Lung (tissue), 12 donors: ENCODE measurements around the gene SLC9A2. TPM values are rescaled to one million over a fixed set of nuclear protein-coding genes. Genes with fewer than 3 reads are reported as not detected.

Source experiments
- ATAC-seq: fragments of 200-7000 bp; cut with Tn5 transposase; one replicate; pipeline ENCODE4 v1.9.1; 2020; ENCODE audit warnings: moderate number of reproducible peaks; ENCODE audit not compliant: insufficient read depth, low FRiP score
- DNase-seq, 3 donors: peaks; one replicate each; pipeline ENCODE4 v3.0.0-alpha.2; 2013 to 2017
- H3K27ac ChIP-seq, 2 donors: one replicate each; pipeline ENCODE4 v1.5.1; 2013; ENCODE audit warnings: mild to moderate bottlenecking in 2 of 2, moderate library complexity in 2 of 2, control low read depth in 1 of 2, inconsistent platforms in 1 of 2, low read depth in 1 of 2, low read length in 1 of 2
- H3K27me3 ChIP-seq, 3 donors: one replicate each; pipeline ENCODE4 v1.5.1; 2013; ENCODE audit warnings: low read length in 2 of 3; ENCODE audit not compliant: control insufficient read depth in 3 of 3, insufficient read depth in 3 of 3
- H3K36me3 ChIP-seq, 4 donors: one replicate each; pipeline ENCODE4 v1.5.1; 2013; ENCODE audit warnings: low read length in 4 of 4, mild to moderate bottlenecking in 1 of 4, moderate library complexity in 1 of 4; ENCODE audit not compliant: control insufficient read depth in 4 of 4, insufficient read depth in 4 of 4
- H3K4me1 ChIP-seq, 5 donors: one replicate each; pipeline ENCODE4 v1.5.1; 2013; ENCODE audit warnings: low read length in 5 of 5, mild to moderate bottlenecking in 2 of 5, moderate library complexity in 1 of 5; ENCODE audit not compliant: control insufficient read depth in 5 of 5, insufficient read depth in 5 of 5
- H3K4me3 ChIP-seq: one replicate; pipeline ENCODE4 v1.5.1; 2013; ENCODE audit warnings: mild to moderate bottlenecking, control low read depth, moderate library complexity
- H3K9ac ChIP-seq, 2 donors: one replicate each; pipeline ENCODE4 v1.5.1; 2013; ENCODE audit warnings: low read length in 2 of 2, control low read depth in 1 of 2; ENCODE audit not compliant: insufficient read depth in 1 of 2
- H3K9me3 ChIP-seq, 4 donors: one replicate each; pipeline ENCODE4 v1.5.1; 2013; ENCODE audit warnings: low read length in 3 of 4, mild to moderate bottlenecking in 1 of 4, moderate library complexity in 1 of 4; ENCODE audit not compliant: control insufficient read depth in 4 of 4, insufficient read depth in 3 of 4
- WGBS, 2 donors: extraction: QIAGEN DNeasy Blood & Tissue Kit; methylation state at CpG; one replicate each; pipeline ENCODE4 v1.1.7; 2013; 5-methylcytosine and 5-hydroxymethylcytosine counted together
- polyA plus RNA-seq, 2 donors: library from polyadenylated mRNA; stranded (reverse); fragments of 200-250 nt; gene quantifications; one replicate each; pipeline ENCODE4 v1.2.1, GENCODE V29; 2013
- total RNA-seq, 2 donors: library from RNA; depleted of rRNA in 1 of 2; stranded (reverse); fragments of >200 nt in 1 of 2; gene quantifications; one replicate each; pipeline ENCODE4 v1.2.1, GENCODE V29; 2014 to 2021
- TF ChIP-seq, protein P1 (sequence below): IDR thresholded peaks from 2 replicates; pipeline ENCODE4 v1.5.1; 2012; ENCODE audit warnings: mild to moderate bottlenecking; ENCODE audit errors: control extremely low read depth, extremely low read depth
- donor health status: control.
- donor health status: control.
- donor health status: Bipolar disorder and iron deficiency.
- donor health status: healthy.
- donor health status: DM: yes; HTN: yes; CAD: no.

Gene SLC9A2
- total and polyA plus RNA-seq, 4 donors, result 0.04 to 0.52 (median 0.07) TPM

DNA sequence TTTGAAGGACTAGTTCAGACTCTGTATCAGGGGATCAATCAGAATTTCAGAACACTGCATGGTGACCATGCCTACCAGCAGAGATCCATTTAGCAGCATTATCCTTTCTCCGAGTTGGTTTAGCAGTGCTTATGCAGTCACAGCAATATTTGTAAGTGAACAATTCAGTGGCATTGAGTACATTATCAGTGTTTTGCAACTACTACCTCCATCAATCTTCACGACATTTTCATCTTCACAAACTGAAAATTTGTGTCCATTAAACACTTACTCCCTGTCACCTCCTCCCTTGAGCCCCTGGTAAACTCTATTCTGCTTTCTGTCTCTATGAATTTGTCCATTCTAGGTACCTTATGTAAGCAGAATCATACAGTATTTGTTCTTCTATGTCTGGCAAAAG is 20.1 kb downstream of the SLC9A2 start:
- Histone ChIP-seq H3K27ac (no peak overlapping the region), H3K9me3 (peaks cover 0 to 6% (median 0%) of the 10 kb centered on the region in 4 donors), H3K4me3 (no peak overlapping the region), H3K27me3 (peaks cover 0 to 3% (median 0%) of the 10 kb centered on the region in 3 donors), H3K9ac (no peak overlapping the region), H3K36me3 (no peaks in the 10 kb centered on the region), H3K4me1 (peaks cover 0 to 1% (median 0%) of the 10 kb centered on the region in 5 donors)
- TF ChIP-seq, protein P1, sequence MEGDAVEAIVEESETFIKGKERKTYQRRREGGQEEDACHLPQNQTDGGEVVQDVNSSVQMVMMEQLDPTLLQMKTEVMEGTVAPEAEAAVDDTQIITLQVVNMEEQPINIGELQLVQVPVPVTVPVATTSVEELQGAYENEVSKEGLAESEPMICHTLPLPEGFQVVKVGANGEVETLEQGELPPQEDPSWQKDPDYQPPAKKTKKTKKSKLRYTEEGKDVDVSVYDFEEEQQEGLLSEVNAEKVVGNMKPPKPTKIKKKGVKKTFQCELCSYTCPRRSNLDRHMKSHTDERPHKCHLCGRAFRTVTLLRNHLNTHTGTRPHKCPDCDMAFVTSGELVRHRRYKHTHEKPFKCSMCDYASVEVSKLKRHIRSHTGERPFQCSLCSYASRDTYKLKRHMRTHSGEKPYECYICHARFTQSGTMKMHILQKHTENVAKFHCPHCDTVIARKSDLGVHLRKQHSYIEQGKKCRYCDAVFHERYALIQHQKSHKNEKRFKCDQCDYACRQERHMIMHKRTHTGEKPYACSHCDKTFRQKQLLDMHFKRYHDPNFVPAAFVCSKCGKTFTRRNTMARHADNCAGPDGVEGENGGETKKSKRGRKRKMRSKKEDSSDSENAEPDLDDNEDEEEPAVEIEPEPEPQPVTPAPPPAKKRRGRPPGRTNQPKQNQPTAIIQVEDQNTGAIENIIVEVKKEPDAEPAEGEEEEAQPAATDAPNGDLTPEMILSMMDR, result no peak
- DNase-seq, result no peak
- 82% methylated on average over 2 of the region's 2 CpGs for WGBS, 2 donors
- ATAC-seq, result no peak

DNA sequence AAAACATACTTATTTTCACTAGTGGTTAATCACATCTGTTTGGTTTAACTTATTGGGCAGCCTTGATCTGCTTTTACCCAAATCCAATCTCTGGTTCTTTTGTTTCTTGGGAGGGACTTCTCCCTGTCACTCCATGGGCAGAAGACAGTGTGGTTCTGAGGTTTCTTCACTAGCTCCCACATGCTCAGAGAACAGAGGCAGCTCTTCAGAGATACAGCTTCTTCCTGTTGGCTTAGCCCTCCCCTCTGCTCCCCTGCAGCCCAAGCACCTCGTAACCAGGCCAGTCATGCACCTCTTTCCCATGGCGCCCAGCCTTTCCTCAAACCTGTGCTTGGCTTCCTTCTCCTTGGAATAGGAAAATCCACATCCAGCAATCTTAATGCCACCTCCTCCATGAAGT is 32.8 kb downstream of the SLC9A2 start:
- no peaks in the 10 kb centered on the region for H3K27me3 ChIP-seq
- no peaks in the 10 kb centered on the region for H3K36me3 ChIP-seq
- H3K4me3 ChIP-seq, result no peak overlapping the region
- TF ChIP-seq, protein P1, result no peak
- H3K9ac ChIP-seq, result no peak overlapping the region
- ATAC-seq (no peak), DNase-seq (no peak)
- H3K9me3 ChIP-seq, result peaks cover 0 to 1% (median 0%) of the 10 kb centered on the region in 4 donors
- 72 to 83% methylated on average over 2 of the region's 2 CpGs for WGBS, 2 donors
- H3K4me1 ChIP-seq, result no peaks in the 10 kb centered on the region
- H3K27ac ChIP-seq, result no peak overlapping the region

GRCh38 chr2:102657770-102658169 is 38.4 kb downstream of the SLC9A2 start:
- TF ChIP-seq, protein P1, result no peak
- 92 to 93% methylated on average over 7 of the region's 7 CpGs for WGBS, 2 donors

GRCh38 chr2:102660070-102660469 is 40.7 kb downstream of the SLC9A2 start:
- ATAC-seq, result no peak
- Histone ChIP-seq H3K4me1 (no peaks in the 10 kb centered on the region), H3K4me3 (no peak overlapping the region), H3K36me3 (no peaks in the 10 kb centered on the region), H3K27ac (no peak overlapping the region), H3K9me3 (peaks cover 0 to 1% (median 0%) of the 10 kb centered on the region in 4 donors), H3K9ac (no peak overlapping the region), H3K27me3 (no peaks in the 10 kb centered on the region)
- TF ChIP-seq, protein P1, result no peak
- 69 to 77% methylated on average over 2 of the region's 2 CpGs for WGBS, 2 donors
- DNase-seq, result no peak

More at GRCh38 chr2:102657770-102658169, 38.4 kb downstream of the SLC9A2 start:
- H3K27me3 ChIP-seq, result no peaks in the 10 kb centered on the region
- H3K4me1 ChIP-seq, result no peaks in the 10 kb centered on the region
- no peak overlapping the region for H3K27ac ChIP-seq
- H3K4me3 ChIP-seq, result no peak overlapping the region
- peaks cover 0 to 1% (median 0%) of the 10 kb centered on the region in 4 donors for H3K9me3 ChIP-seq
- DNase-seq (no peak), ATAC-seq (no peak)
- no peaks in the 10 kb centered on the region for H3K36me3 ChIP-seq
- H3K9ac ChIP-seq, result no peak overlapping the region
